GM21528 (cell line): Measurements from ENCODE around the gene FN3KRP.
"Not testable (repeated sequence)": the region's sequence is repeated elsewhere in the genome, so short reads cannot be mapped to it uniquely, and the experiment has no call there.

ENCODE experiments used
- ATAC-seq: cut with Tn5 transposase; IDR thresholded peaks from one replicate; pipeline ENCODE4 v1.9.1; 2021; ENCODE audit warnings: mild to moderate bottlenecking, moderate library complexity; ENCODE audit not compliant: unreplicated experiment, low FRiP score

The FN3KRP gene

DNA sequence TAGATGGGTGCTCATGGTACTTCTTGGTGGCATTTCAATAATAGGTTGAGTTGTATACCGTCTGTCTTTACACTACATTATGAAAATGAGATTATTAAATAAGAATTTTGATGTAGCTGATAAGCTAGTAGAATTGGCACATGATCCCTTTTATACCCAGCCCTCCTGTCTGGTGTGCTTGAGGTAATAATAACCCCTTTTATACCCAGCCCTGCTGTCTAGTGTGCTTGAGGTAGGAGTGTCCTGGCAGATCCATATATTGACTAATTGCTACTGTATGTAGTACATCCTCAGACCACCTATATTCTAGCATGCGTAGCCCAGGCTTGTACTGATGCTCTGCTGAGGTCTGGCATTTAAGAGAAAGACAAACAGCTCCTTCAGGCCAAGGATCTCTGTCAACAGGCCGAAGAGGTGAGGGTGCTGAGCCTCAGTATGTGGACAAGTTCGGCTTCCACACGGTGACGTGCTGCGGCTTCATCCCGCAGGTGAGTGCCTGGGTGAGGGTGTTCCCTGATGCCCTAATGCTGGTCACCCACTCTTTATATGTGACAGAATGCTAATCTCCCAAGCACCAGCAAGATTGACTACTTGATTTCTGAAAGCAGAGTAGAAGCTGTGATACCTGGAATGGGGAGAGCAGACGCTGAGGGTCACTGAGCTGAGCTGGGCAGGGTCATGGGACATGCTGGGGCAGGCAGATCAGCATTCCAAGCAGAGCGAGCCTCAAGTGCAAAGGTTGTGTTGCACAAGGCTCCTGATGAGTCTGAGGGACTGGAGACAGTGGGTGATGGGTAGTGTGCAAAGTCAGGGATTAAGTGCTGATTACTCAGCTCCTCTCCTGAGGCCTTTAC lies 24.6 kb downstream of the FN3KRP start:
- no peak for ATAC-seq

DNA sequence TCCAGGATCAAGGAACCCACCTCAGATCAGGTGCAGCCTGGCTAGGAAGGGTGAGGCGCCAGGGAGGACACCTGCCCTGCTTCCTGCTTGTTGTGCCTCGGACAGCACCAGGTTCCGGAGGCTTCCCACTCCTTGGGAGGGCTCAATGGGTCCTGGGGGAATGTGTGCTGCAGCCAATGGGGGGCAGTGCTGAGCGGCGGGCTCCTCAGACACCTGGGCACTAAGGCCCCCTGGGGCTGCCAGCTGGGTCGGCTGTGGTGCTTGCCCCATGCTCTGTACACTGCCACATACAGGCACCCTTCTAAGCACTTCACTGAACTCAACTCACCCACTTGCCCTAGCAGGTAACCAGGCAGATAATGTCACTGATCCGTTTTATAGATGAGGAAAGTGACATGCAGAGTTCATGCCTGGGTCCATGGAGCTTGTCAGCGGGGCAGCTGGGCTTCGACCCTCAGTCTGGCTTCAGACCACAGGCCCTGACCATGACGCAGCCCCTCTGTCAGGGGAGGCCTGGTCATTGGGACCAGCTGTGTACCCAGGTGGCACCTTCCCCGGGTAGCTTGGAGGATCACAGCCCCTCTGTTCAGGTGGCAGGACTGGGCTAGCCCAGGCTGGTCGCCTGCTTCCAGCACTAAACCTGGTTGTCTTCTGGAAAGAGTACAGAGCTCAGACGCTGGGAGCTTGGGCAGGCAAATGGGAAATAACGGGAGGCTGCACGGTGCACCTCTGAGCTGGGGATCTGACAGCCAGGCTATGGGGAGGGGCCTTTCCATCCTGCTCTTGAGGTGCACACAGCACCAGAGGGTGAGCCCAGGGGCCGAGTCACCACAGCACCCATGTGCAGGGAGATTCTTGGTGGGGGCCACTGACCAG lies 27.1 kb downstream of the FN3KRP start:
- no peak for ATAC-seq

DNA sequence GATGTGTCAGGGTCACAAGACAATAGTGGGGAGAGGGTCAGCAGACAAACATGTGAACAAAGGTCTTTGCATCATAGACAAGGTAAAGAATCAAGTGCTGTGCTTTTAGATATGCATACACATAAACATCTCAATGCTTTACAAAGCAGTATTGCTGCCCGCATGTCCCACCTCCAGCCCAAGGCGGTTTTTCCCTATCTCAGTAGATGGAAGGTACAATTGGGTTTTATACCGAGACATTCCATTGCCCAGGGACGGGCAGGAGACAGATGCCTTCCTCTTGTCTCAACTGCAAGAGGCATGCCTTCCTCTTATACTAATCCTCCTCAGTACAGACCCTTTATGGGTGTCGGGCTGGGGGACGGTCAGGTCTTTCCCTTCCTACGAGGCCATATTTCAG lies 28.2 kb downstream of the FN3KRP start:
- not testable (repeated sequence) for ATAC-seq

DNA sequence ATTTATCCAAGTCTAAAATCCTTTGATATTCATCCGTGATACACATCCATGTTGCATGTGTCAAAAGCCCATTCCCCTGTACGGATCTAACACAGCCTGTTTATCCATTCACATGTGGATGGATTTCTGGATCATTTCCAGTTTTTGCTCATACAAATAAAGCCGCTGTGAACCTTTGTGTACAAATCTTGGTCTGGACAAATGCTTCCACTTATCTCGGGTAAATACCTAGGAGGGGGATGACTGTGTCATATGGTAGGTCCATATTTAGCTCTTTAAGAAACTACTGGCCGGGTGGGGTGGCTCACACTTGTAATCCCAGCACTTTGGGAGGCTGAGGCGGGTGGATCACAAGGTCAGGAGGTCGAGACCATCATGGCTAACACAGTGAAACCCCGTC lies 29.0 kb downstream of the FN3KRP start:
- no peak for ATAC-seq

DNA sequence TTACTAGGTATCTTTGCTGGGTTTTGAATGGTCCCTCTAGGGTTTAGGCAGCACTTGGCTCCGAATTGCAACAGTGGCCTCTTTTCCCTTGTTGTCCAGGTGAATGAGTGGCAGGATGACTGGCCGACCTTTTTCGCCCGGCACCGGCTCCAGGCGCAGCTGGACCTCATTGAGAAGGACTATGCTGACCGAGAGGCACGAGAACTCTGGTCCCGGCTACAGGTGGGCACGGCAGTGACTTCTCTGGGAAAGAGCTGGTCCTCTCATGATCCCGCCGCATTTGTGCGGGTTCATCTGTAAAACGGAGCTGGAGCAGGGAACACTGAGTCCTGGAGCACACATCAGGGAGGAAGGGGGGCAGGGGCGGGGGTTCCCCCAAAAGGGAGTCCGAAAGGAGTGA lies 32.2 kb downstream of the FN3KRP start:
- no peak for ATAC-seq

DNA sequence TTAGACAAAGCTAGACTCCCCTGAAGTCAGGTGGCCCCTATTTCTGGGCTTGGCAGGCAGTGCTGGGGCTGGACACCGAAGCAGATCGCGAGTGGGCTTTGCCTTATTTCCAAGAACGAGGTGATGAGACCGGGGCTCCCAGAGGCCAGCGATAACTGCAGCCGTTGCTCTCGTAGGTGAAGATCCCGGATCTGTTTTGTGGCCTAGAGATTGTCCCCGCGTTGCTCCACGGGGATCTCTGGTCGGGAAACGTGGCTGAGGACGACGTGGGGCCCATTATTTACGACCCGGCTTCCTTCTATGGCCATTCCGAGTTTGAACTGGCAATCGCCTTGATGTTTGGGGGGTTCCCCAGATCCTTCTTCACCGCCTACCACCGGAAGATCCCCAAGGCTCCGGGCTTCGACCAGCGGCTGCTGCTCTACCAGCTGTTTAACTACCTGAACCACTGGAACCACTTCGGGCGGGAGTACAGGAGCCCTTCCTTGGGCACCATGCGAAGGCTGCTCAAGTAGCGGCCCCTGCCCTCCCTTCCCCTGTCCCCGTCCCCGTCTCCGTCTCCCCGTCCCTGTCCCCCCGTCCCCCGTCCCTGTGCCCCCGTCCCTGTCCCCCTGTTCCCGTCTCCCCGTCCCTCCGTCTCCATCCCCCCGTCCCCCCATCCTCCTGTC lies 33.9 kb downstream of the FN3KRP start:
- no peak for ATAC-seq

DNA sequence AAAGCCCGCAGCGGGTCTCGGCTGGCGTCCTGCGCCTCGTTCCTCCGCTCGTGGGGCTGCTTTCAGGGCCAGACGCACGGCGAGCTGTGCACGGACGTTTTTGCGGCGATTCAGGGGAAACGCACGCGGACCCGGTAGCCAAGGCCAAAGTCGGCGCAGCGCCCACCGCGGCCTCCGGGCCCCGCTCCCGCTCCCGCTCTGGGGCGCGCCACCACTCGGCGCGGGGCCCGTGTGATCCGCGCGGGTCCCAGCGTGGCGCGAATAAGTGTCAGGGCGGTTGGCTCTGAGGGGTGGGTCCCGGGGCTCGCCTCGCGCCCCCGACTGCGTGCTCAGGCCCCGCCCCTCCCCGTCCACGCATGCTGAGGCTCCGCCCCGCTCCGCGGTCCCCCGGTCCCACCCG lies 34.7 kb downstream of the FN3KRP start:
- ATAC-seq: no peak

DNA sequence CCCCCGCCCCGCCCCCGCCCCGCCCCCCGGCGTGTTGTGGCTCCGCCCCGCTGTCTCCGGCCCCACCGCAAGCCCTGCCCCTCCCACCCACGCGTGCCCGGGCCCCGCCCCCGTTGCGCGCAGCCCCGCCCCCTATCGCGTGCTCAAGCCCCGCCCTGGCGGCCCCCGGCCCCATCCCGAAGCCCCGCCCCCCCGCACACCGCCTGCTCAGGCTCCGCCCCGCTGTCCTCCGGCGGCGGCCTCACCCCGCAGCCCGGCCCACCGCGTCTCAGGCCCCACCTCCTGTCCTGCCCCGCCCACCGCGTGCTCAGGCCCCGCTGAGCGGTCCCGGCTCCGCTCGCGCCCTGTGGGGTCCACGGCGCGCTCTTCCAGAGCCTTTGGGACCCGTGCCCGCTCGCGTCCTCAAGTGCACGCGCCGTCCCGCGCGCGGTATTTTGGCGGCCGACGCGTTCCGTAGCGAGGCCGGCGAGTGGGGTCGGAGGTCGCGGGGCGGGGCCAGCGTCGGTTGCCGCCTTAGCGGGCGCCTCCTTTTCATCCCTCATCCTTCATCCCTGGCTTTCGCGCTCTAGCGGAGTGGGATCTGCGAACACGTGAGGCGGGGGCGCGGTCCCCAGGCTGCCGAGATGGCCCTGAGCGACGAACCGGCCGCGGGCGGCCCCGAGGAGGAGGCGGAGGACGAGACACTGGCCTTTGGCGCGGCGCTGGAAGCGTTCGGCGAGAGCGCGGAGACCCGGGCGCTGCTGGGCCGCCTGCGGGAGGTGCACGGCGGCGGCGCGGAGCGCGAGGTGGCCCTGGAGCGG lies 35.3 kb downstream of the FN3KRP start, which contains the start of gene TBCD:
TBCD (plus strand) TSS at position 495 of the 800 bp plus-strand sequence; CDS start at position 624, 129 bp downstream.
- ATAC-seq: peak; percentile 75

DNA sequence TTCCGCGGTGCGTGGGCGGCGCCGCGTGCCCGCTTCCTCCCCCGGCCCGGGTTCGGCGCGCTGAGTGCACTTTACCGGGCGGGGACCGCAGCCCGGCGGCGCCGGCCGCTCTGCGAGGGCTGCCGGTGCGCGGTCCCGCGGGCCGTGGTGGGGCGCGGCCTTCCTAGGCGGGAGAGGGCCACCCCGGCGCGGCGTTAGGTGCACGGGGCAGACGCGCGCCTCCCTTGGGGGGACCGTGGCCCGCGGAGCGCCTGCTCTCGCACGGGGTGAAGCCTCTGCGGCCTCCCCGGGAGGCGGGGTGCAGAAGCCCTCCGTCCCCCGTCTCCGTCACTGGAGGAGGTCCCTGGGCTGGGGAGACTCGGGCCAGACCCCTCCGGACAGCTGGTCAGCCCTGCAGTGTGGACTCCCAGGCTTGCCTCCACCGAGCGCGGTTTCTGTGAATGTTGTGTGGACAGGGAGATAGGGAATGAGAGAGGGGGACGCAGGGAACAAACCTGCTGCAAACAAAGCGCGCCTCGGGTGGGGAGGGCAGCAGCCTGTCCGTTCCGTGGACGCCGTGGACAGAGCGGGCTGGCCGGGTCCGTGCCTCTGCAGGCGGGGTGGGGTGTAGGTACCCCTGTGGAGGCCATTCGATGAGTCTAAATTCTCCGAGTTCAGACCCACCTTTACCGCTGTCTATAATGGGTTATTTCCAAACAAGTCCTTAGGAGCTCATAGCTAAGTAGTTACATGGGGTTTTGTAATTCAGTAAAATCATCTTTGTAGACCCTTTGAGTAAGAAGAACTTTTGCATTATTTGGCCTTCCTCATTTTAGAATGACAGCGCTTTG lies 36.1 kb downstream of the FN3KRP start:
- ATAC-seq: peak; percentile 20

DNA sequence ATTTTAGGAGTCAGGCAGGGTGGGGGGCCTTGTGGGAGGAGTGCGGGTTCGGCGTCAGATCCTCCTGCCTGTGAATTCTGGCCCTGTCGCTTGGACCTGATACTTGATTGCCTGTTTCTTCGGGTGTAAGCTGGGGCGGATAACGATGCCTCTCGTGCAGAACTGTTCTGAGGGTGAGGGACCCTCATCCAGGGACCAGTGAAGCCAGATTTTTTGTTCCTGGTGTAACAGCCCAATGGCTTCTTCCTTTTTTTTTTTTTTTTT lies 36.6 kb downstream of the FN3KRP start:
- no peak for ATAC-seq

DNA sequence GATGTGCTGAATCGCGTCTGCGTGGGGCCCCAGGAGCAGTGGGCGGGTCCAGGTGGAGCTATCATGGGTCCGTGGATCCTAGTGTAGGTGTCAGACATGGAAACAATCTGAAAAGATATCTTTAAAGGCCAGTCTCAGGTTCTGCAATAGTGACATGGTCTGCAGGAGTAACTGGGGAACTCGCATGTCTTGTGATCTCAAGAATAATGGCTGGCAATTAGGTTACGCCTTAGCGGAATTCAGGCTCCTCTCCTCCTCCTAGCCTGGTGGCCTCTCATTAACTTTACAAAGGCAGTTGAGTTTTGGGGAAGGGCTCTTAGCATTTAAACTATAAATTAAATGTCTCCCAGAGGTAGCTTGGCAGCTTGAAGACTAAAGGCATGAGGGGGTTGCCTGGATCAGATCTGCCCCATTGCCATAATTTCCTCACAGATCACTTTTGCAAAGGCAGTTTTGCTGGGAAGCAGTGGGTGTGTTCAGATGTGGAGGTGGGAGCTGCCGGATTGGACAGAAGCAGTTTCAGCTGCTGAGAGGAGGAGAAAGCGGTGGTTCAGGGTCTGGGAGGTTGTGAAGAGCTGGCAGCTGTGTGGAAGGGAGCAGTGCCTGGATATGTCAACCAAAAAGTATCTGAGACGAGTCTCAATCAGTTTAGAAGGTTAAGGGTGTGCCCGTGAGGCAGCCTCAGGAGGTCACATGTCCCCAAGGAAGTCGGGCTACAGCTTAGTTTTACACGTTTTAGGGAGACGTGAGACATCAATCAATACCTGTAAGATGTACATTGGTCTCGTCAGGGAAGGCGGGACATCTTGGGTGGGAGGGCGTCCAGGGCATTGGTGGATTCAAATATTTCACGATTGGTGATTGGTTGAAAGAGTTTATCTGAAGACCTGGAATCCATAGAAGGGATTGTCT lies 38.0 kb downstream of the FN3KRP start:
- ATAC-seq: no peak

DNA sequence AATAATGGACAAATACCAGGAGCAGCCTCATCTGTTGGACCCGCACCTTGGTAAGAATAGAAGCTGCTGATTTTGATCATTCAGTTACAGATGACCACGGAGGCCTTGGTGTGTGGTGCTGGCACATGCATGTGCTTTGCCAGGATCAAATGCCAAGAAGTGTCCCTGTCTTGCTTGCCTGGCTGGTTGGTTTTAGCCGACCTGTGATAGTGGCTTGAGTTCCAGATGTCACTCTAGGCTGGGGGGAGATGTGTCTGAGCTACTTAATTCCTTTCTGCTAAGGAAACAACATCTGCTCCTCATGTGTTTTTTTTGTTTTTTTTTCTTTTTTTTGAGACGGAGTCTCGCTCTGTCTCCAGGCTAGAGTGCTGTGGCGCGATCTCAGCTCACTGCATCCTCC lies 39.7 kb downstream of the FN3KRP start:
- no peak for ATAC-seq

DNA sequence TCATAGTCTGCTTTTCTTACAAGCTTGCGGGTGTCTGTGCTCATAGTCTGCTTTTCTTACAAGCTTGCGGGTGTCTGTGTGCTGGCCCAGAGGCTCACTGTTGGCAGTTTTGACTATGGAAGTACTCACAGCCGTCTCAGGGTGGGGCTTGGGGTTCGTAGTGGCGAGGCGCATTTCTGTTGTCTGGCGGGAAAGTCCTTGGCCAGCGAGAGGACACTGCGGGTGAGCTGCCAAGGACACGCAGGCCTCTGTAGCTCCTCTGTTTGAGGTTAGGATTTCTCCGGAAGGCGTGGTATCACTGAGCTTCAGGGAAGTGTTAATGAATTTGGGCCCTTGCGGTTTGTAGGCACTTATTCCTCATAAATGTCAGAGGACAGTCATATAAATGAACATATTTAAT lies 48.9 kb downstream of the FN3KRP start:
- no peak for ATAC-seq

DNA sequence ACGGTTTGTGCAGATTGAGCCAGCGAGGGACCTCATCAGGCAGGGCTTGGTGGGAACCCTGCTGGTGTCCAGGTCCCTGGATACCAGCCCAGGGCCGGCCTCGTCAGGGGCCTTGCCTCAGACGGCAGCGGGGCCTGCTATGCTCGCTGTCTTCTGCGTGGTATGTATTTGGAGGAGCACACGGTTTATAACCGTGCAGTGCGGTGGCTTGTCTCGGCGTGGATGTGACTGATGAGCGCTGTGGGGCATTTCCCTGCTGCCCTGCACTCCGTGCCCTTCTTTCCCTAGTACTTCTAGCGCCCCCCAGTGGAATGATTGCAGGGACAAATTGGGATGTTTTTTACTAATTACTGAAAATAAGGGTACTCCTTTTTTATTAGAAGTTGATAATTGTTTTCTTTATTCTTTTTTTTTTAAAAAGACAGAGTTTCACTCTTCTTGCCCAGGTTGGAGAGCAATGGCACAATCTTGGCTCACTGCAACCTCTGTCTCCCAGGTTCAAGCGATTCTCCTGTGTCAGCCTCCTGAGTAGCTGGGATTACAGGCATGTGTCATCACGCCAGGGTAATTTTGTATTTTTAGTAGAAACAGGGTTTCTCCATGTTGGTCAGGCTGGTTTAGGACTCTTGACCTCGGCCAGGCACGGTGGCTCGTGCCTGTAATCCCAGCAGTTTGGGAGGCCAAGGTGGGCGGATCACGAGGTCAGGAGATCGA lies 50.7 kb downstream of the FN3KRP start:
- no peak for ATAC-seq

DNA sequence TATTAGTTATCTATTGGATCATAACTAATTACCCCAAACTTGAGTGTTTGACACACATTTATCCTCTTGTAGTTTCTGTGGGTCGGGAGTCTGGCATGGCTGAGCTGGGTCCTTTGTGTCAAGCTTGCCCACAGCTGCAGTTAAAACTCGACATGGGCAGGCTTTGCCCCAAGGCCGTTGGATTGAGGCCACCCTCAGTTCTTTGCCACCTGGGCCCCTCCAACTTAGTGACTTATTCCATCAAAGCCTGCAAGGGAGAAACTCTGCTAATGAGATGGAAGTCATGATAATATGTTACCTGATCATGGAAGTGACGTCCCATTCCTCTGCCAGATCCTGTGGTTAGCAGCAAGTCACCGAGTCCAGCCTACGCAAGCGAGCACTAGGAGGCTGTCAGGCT lies 52.5 kb downstream of the FN3KRP start:
- ATAC-seq: no peak

DNA sequence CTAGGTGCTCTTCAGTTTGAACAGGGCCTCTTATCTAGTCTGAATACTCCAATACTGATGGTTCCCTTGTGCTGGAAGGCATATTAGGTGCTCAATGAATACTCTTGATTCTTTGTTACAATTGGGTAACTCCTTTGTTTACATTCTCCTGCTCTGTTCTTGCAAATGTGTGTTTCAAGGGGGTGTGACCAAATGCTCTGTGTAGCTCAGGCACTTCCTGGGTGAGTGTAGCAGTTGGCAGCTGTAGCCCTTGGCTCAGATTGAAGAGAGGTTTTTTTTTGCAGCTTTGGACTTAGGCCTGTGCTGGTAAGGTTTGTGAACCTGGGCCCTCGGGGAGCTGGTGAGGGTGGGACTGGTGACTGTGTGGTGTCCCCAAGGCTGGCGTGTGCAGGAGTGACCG lies 55.5 kb downstream of the FN3KRP start:
- ATAC-seq: no peak

DNA sequence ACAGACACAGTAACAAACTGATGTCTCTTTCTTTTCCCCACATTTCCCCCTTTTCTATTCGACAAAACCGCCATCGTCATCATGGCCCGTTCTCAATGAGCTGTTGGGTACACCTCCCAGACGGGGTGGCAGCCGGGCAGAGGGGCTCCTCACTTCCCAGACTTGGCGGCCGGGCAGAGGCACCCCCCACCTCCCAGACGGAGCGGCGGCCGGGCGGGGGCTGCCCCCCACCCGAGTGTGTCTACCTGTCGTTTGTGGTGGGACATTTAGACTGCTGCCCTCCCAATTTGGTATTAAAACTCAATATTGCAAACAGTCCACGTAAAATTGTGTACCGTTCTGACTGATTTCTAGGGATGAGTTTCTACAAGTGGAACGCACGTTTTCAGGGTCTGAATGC lies 58.0 kb downstream of the FN3KRP start:
- not testable (repeated sequence) for ATAC-seq
